GM18907 (cell line): ENCODE data around the gene FEV.
"Not testable (repeated sequence)": the region's sequence is repeated elsewhere in the genome, so short reads cannot be mapped to it uniquely, and the experiment has no call there.

ENCODE experiments used
- ATAC-seq: cut with Tn5 transposase; IDR thresholded peaks from one replicate; pipeline ENCODE4 v1.9.1; 2021; ENCODE audit warnings: mild to moderate bottlenecking, moderate library complexity; ENCODE audit not compliant: unreplicated experiment

The FEV gene

GRCh38 chr2:218946621-218947020 lies 38.4 kb downstream of the FEV start:
- no peak for ATAC-seq

DNA sequence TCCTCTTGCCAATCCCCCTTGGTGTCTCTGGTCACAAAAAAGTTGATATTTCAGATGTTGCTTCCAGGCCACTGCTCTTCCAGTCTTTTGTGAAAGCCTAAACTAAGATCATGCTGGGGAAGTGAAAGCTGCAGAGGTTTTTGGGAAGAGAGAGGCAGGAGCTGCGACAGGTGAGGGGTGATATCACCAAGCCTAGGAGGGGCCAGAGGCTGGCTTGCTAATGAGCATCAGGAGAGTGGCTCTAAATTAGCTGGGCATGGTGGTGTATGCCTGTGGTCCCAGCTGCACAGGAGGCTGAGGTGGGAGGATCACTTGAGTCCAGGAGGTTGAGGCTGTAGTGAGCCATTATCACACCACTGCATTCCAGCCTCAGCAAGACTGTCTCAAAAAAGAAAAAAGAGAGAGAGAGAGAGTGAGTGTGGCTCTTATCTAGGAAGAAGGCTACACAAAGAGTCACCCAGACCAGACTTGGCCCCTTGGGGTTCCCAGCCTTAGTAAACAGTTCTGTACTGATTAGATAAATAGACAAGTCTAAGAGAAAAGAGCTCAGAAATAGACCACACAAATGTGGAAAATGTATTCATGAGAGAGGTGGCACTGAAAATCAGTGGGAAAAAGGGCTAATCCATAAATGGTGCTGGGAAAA lies 40.1 kb downstream of the FEV start:
- ATAC-seq, result no peak

- ATAC-seq, result not testable (repeated sequence)
Measured at GRCh38 chr2:218931751-218932150, 53.2 kb downstream of the FEV start.
